Measurements from ENCODE around the gene AMY2A. TPM values are rescaled to one million over a fixed set of nuclear protein-coding genes. Genes with fewer than 3 reads are reported as not detected.

AMY2A gene
- total RNA-seq (2014; rRNA removed; shearing (Covaris generic)): not detected in 2 replicates

DNA sequence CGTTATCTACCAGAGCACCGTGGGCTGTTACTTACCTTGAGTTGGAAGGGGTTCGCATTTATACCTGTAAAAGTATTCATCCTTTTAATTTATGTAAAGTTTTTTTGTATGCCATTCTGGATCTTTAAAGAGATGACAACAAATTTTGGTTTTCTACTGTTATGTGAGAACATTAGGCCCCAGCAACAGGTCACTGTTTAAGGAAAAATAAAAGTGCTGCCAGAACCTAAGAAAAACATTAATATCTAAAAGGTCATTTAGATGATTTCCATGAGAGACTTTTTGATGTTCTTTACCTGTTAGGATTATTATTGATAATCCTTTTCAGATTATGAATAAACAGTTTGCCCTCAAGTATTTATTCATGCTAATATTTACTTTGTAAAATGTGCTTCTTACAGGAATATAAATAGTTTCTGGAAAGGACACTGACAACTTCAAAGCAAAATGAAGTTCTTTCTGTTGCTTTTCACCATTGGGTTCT lies at the start of gene AMY2A:
Gene AMY2A, plus strand, starts transcription at position 434 of the 484 bp plus-strand sequence. Its CDS starts 14 bp downstream, at position 448.

GRCh38 chr1:103571289-103571688 lies 45.9 kb upstream of the AMY2A start, which contains the start of gene AMY2B:
AMY2B (plus strand) TSS chr1:103571589; CDS start chr1:103571603, 14 bp downstream.

DNA sequence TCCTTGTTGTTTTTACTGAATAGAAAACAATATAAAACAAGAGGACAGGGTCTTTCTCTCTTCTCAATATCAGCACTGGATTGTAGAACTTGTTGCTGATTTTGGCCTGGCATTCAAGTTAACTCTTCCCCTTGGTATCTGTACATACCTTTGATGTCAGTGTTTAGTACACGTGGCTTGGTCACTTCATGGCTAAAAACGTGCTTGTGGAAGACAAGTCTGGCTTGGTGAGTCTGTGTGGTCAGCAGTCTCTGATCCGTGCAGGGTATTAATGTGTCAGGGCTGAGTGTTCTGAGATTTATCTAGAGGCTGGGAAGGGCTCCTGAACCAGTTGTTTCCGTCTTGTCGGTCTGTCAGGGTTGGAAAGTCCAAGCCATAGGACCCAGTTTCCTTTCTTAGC lies 38.2 kb downstream of the AMY2A start, which contains the start of gene AMY1A:
Gene AMY1A, plus strand, starts transcription at position 301 of the 400 bp plus-strand sequence. CDS start 571 bp downstream, outside the sequence.

Small RNA genes within 50 kb of the gene (small RNA-seq; reads per million reads assigned to genes)
- gene AC105272.1: not detected

Other genes with a start within 250 kb of the AMY2A start
- gene RNPC3, start 91.7 kb upstream of the AMY2A start, total RNA-seq (2014; rRNA removed; shearing (Covaris generic)): 7.0 and 8.4 TPM in 2 replicates
- gene AMY2B, start 45.8 kb upstream of the AMY2A start, total RNA-seq (2014; rRNA removed; shearing (Covaris generic)): 0.83 and 1.1 TPM in 2 replicates
- gene AMY1A, start 38.3 kb downstream of the AMY2A start, total RNA-seq (2014; rRNA removed; shearing (Covaris generic)): not detected in 2 replicates
- gene AMY1B, start 78.8 kb downstream of the AMY2A start, total RNA-seq (2014; rRNA removed; shearing (Covaris generic)): not detected in 2 replicates
- not detected in 2 replicates for gene AMY1C, start 132.5 kb downstream of the AMY2A start, total RNA-seq (2014; rRNA removed; shearing (Covaris generic))